GM23248 (cell line): Measurements from ENCODE around the gene CNOT1.

ENCODE experiments used
- EZH2 ChIP-seq: fragments of 200-600 bp; sonication (generic); IDR thresholded peaks from 2 replicates; pipeline ENCODE4 v1.6.1; 2018; ENCODE audit warnings: antibody characterized with exemption, mild to moderate bottlenecking; ENCODE audit not compliant: insufficient read depth, poor library complexity, severe bottlenecking
- EZH2phosphoT487 ChIP-seq: fragments of 200-600 bp; sonication (generic); IDR thresholded peaks from 2 replicates; pipeline ENCODE4 v1.6.1; 2018; ENCODE audit warnings: antibody characterized with exemption, moderate library complexity, mild to moderate bottlenecking, low read depth; ENCODE audit not compliant: insufficient read depth

DNA sequence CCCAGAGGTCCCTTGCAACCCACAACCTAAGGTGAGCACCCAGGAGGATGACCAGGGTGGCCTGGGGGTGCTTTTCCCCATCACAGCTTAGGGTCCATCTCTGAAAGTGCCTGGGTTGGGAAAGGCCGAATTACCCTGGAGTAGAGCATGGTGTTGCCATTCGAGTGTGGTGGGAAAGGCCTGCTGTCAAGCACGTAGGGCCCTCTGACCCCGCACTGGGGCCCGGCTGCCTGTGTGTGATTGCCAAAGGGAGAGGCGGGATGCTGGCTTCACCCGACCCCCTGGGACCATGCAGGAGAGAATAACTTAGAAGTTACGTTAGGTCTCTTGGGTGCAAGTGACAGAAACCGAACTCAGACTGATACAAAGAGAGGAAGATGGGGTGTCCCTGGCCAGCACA lies 157.4 kb downstream of the CNOT1 start:
- TF ChIP-seq EZH2: no peak
- TF ChIP-seq EZH2phosphoT487: no peak
